Neural crest cell (in vitro differentiated cells): ENCODE results near the gene CSMD2. TPM values are rescaled to one million over a fixed set of nuclear protein-coding genes. Genes with fewer than 3 reads are reported as not detected.
A peak's percentile ranks its signal among the peaks of the same experiment; 100 is the strongest.
"Not testable (repeated sequence)": the region's sequence is repeated elsewhere in the genome, so short reads cannot be mapped to it uniquely, and the experiment has no call there.

Experiments
- DNase-seq: peaks from one replicate; pipeline ENCODE4 v3.0.0; 2021; ENCODE audit warnings: low read depth, mixed read lengths, low spot score
- H3K27ac Mint-ChIP-seq: one replicate; pipeline ENCODE4 v1.8.0; 2021; ENCODE audit warnings: mild to moderate bottlenecking, mixed read lengths; ENCODE audit not compliant: unreplicated experiment
- H3K27me3 Mint-ChIP-seq: 2 replicates; pipeline ENCODE4 v1.8.0; 2021; ENCODE audit warnings: low read depth, mild to moderate bottlenecking, mixed read lengths
- H3K36me3 Mint-ChIP-seq: 2 replicates; pipeline ENCODE4 v1.8.0; 2021; ENCODE audit warnings: low read depth, mild to moderate bottlenecking, mixed read lengths
- H3K4me1 Mint-ChIP-seq: 2 replicates; pipeline ENCODE4 v1.8.0; 2021; ENCODE audit warnings: mixed read lengths
- H3K4me3 Mint-ChIP-seq: one replicate; pipeline ENCODE4 v1.8.0; 2021; ENCODE audit warnings: mild to moderate bottlenecking, mixed read lengths
- H3K9me3 Mint-ChIP-seq: 2 replicates; pipeline ENCODE4 v1.8.0; 2021; ENCODE audit warnings: mixed read lengths
- total RNA-seq: library from RNA; stranded (reverse); gene quantifications from 2 replicates; pipeline ENCODE4 v1.2.1, GENCODE V29; 2021
- TF ChIP-seq, protein P1 (sequence below): fragments of 200-600 bp; sonication (generic); conservative IDR thresholded peaks from 2 replicates; pipeline ENCODE4 v1.5.0; 2021; ENCODE audit warnings: antibody characterized with exemption, mild to moderate bottlenecking

The CSMD2 gene
- total RNA-seq, 1 donor from 2014 or later: 0.40 TPM

DNA sequence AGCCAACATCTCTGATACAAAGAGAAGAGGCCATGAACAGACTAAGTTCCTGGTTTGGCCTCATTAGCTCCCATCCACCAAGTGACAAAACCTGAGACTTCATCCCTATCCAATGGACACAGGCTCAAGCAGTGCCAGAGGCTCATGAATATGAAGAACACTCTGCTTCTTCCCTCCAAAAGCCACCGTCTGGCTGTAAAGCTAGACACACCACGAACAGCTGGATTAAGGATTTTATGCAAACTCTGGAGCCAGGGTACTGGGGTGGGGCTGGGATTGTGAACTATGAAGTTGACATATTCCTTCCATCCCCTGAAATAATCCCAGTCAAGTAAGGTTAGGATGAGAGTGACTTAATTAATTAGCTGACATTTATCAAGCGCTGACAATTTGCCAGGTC, 139.4 kb downstream of the CSMD2 start:
- peaks cover 6% of the 10 kb centered on the region for H3K27me3 Mint-ChIP-seq

DNA sequence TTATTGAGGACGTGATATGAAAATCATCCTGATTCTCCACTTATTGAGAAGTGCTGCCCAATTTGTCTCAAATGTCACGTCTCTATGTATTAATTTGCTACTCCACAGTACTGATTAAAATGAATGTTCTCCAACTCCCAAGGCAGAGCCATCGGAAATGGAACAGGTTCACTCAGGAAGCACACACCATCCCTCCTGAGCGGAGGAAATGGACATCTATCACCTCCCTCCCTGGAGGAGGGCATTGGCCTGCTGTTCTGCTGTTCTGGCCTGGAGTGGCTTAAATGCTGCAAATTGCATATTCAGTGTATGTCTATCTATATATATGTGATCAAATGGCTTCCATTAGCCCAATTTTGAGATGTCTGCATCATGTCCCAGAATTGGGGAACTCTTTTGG, 140.5 kb downstream of the CSMD2 start:
- no peaks in the 10 kb centered on the region for H3K36me3 Mint-ChIP-seq
- no peak overlapping the region for H3K27ac Mint-ChIP-seq
- no peaks in the 10 kb centered on the region for H3K4me1 Mint-ChIP-seq
- no peak overlapping the region for H3K4me3 Mint-ChIP-seq
- TF ChIP-seq, protein P1, sequence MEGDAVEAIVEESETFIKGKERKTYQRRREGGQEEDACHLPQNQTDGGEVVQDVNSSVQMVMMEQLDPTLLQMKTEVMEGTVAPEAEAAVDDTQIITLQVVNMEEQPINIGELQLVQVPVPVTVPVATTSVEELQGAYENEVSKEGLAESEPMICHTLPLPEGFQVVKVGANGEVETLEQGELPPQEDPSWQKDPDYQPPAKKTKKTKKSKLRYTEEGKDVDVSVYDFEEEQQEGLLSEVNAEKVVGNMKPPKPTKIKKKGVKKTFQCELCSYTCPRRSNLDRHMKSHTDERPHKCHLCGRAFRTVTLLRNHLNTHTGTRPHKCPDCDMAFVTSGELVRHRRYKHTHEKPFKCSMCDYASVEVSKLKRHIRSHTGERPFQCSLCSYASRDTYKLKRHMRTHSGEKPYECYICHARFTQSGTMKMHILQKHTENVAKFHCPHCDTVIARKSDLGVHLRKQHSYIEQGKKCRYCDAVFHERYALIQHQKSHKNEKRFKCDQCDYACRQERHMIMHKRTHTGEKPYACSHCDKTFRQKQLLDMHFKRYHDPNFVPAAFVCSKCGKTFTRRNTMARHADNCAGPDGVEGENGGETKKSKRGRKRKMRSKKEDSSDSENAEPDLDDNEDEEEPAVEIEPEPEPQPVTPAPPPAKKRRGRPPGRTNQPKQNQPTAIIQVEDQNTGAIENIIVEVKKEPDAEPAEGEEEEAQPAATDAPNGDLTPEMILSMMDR: no peak
- DNase-seq: no peak
- H3K27me3 Mint-ChIP-seq: peaks cover 6% of the 10 kb centered on the region
- no peaks in the 10 kb centered on the region for H3K9me3 Mint-ChIP-seq

More for the DNA sequence above, 139.4 kb downstream of the CSMD2 start:
- TF ChIP-seq, protein P1: no peak
- H3K27ac Mint-ChIP-seq: no peak overlapping the region
- H3K4me1 Mint-ChIP-seq: no peaks in the 10 kb centered on the region
- no peak for DNase-seq
- H3K4me3 Mint-ChIP-seq: no peak overlapping the region
- no peaks in the 10 kb centered on the region for H3K36me3 Mint-ChIP-seq
- no peaks in the 10 kb centered on the region for H3K9me3 Mint-ChIP-seq

DNA sequence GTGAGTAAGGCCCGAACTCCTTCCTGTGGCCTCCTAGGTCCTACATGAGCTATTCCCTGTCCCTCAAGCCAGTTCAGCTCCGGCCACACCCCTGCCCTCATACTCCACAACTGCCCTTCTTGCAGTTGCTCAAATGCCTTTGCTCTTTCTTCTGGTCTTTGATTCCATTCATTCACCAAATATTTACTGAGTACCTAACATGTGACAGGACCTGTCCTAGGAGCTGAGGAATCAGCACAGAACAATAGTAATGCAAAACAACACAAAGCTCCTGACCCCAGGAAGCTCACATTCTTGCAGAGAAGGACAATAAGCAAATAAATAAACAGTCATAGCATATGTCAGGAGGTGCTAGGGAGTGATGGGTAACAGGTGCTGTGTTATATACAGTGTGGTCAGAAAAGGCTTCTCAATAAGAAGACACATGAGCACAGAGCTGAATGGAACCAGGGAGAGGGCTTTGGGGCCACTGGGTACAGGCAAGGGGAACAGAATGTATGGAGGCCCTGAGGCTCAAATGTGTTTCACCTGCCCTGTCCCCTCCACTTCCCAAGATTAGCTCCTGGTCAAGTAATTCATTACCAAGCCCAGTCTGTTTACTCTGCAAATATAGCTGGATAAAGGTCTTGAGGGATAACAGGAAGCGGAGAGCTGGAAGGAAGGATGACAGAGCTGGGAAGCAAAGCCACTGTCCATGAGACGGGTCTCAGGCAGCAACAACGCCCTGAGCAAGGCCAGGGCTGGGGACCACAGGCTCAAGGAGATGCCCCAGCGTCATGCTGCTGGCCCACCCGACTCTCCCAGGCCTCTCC, 145.1 kb downstream of the CSMD2 start:
- no peaks in the 10 kb centered on the region for H3K4me1 Mint-ChIP-seq
- TF ChIP-seq, protein P1: no peak
- H3K27me3 Mint-ChIP-seq: peaks cover 9% of the 10 kb centered on the region
- no peaks in the 10 kb centered on the region for H3K9me3 Mint-ChIP-seq
- no peak overlapping the region for H3K4me3 Mint-ChIP-seq
- no peak overlapping the region for H3K27ac Mint-ChIP-seq
- DNase-seq: no peak
- no peaks in the 10 kb centered on the region for H3K36me3 Mint-ChIP-seq

DNA sequence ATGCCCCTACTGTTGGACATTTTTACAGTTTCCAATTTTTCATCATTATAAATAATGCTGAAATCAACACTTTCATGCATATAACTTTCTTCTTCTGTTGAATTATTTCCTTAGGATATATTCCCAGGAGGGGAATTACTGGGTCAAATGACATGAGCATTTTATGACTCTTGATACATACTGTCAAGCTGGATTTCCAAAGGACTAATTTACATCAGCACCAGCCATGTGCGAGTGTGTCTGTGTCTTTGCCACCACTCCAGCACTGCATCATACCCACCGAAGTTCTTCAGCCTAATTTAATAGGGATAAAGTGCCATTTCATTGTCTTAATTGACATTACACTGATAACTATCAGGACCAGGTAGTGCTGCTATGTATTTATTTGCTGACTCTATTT, 146.7 kb downstream of the CSMD2 start:
- TF ChIP-seq, protein P1: no peak
- Mint-ChIP-seq H3K27ac (no peak overlapping the region), H3K27me3 (peaks cover 4% of the 10 kb centered on the region), H3K9me3 (no peaks in the 10 kb centered on the region), H3K36me3 (no peaks in the 10 kb centered on the region), H3K4me3 (no peak overlapping the region), H3K4me1 (no peaks in the 10 kb centered on the region)
- no peak for DNase-seq

DNA sequence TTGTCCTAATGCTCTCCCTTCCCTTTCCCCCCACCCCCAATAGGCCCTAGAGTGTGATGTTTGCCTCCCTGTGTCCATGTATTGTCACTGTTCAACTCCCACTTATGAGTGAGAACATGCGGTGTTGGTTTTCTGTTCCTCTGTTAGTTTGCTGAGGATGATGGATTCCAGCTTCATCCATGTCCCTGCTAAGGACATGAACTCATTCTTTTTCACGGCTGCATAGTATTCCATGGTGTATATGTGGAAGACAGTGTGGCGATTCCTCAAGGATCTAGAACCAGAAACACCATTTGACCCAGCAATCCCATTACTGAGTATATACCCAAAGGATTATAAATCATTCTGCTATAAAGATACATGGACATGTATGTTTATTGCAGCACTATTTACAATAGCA, 148.7 kb downstream of the CSMD2 start:
- not testable (repeated sequence) for H3K36me3 Mint-ChIP-seq, H3K27me3 Mint-ChIP-seq, H3K9me3 Mint-ChIP-seq, DNase-seq, H3K4me1 Mint-ChIP-seq, H3K27ac Mint-ChIP-seq, H3K4me3 Mint-ChIP-seq

DNA sequence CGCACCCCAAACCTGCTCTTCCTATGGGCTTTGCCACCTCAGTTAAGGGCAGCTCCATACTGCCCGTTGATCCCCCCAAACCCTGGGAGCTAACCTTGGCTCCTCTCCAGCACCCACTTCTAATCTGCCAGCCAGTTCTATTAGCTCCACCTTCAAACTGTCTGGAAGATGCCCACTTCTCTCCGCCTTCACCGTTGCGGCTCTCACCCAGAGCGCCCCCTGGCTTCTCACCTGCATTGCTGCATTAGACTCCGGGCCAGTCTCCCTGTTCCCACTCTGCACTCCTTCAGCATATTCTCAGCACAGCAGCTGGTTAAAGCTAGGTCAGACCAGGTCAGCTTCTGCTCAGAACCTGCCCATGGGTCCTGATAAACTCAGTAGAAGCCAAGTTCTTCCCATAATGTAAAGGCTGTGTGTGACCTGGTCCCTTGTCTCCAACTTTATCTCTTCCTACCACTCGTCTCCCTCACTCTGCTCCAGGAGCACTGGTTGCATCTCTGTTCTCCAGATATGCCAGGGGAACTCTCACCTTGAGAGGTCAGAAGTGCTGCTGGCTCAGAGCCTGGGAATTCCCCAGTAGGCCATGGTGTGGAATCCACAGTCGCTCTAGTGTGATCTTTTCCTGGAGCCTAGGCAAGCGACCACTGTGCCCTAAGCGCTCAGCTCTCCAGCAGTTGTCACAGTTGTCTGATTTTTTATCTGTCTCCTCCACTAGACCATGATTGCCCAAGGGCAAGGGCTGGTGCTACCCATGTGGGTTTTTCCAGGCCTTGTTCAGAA, 150.9 kb downstream of the CSMD2 start:
- TF ChIP-seq, protein P1: peak; percentile 59
- no peaks in the 10 kb centered on the region for H3K36me3 Mint-ChIP-seq
- H3K27ac Mint-ChIP-seq: no peak overlapping the region
- H3K4me3 Mint-ChIP-seq: no peak overlapping the region
- H3K9me3 Mint-ChIP-seq: peaks cover 2% of the 10 kb centered on the region
- no peaks in the 10 kb centered on the region for H3K4me1 Mint-ChIP-seq
- DNase-seq: peak; percentile 46
- H3K27me3 Mint-ChIP-seq: peaks cover 4% of the 10 kb centered on the region
